GM10266 (cell line): ENCODE measurements around the gene PDE4DIP.
"Not testable (repeated sequence)": the region's sequence is repeated elsewhere in the genome, so short reads cannot be mapped to it uniquely, and the experiment has no call there.

ENCODE experiments used
- DNase-seq: peaks from one replicate; pipeline ENCODE4 v3.0.0; 2012; ENCODE audit errors: extremely low spot score

The PDE4DIP gene

GRCh38 chr1:149075505-149076127 is 231.4 kb downstream of the PDE4DIP start:
- DNase-seq: not testable (repeated sequence)
